Stimulated activated CD4-positive, alpha-beta T cell treated with anti-CD3 and anti-CD28 coated beads, Interleukin-15, amount 100 ng/mL, for 24 hours (primary cell): ENCODE measurements around the gene TRAF3IP3.
A peak's percentile ranks its signal among the peaks of the same experiment; 100 is the strongest.

Experiments
- DNase-seq: peaks from one replicate; pipeline ENCODE4 v3.0.0-alpha.2; 2020

TRAF3IP3 gene

DNA sequence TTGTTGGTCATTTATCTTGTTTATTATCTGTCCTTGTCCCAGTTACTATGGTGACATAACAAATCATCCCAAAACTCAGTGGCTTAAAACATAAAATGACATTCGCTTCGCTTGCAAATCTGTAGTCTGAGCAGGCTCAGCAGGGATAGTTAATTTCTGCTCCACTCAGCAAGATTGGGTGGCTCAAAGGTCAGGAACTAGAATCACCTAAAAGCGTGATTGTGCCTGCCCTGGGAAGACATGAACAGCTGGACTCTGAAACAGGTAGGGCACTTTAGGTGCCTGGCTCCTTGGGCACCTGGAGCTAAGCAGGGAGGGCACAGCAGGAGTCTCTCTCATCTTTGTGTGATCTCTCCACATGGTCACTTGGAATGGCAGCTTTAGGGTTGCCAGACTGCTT, 14.7 kb upstream of the TRAF3IP3 start:
- DNase-seq = no peak

DNA sequence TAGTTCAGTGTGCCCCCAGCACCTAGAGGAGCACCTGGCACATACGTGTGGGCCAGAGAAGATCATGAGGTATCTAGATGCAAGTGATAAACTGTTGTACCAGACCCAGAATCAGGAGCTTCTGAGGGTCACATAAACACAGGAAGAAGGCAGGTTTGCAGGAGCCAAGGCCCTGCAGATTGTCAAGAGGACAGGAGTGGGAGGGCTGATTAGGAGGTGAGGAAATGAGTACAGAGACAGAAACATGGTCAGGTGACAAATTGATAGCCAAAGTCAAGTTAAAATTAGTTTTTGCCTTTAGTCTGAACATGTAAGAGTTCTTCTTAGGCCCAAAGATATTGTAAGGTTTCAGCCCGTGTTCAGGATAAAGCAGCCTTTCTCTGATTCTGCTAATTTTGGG, 14.0 kb upstream of the TRAF3IP3 start:
- DNase-seq = no peak

DNA sequence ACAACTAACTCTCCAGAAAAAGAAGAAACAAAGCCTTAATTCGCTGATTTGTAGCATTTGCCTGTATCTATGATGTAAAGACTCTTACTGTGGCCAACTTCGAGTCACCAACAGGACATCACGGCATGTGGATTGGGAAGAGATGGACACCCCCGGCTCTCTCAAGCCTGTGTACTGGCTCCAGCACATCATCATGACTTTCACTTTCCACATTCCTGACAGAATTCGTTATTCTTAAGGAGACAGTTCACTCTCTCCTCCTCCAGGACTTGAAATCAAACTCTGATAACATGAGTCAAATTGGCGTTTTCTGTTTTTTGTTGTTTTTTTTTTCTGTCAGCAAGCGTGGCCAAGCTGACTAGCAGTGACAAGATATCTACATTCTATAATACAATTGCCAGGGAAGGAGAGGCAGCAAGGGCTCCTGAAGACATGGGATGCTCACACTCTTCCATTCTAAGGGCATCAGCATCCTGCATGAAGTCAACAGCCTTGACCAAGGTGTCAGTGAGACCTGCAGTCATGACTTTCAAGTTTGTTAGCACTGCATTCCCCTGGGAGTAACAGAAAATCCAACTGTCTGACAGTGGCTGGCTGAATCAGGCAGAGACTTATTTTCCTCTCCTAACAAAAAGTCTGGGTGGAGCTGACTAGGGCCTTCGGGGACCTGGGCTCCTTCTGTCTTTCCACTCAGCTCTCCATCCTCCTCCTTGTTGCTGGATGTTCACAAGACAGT, 13.3 kb upstream of the TRAF3IP3 start:
- DNase-seq = no peak

GRCh38 chr1:209743145-209743482, 12.7 kb upstream of the TRAF3IP3 start:
- DNase-seq = no peak

GRCh38 chr1:209746451-209747165, 9.2 kb upstream of the TRAF3IP3 start:
- no peak for DNase-seq

GRCh38 chr1:209747580-209748262, 8.1 kb upstream of the TRAF3IP3 start:
- DNase-seq = peak; percentile 93

DNA sequence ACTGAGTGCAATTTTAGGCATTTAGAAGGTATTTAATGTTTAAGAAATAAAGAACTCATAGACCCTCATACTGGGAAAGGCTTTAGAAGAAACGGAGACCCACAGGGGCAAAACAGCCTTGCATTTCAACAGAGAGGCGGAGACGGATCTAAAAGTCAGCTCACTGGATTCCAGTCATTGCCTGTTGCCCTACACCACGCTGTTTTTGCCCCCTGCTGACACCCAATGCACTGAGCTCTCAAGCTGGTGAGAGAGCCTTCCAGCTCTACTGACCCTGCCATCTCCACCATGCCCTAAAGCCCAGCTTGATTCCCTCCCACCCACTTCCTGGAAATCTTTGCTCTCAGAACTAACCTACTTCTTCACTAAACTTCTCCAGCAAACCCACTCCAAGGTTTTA, 7.2 kb upstream of the TRAF3IP3 start:
- no peak for DNase-seq

GRCh38 chr1:209749205-209749604, 6.6 kb upstream of the TRAF3IP3 start:
- no peak for DNase-seq

DNA sequence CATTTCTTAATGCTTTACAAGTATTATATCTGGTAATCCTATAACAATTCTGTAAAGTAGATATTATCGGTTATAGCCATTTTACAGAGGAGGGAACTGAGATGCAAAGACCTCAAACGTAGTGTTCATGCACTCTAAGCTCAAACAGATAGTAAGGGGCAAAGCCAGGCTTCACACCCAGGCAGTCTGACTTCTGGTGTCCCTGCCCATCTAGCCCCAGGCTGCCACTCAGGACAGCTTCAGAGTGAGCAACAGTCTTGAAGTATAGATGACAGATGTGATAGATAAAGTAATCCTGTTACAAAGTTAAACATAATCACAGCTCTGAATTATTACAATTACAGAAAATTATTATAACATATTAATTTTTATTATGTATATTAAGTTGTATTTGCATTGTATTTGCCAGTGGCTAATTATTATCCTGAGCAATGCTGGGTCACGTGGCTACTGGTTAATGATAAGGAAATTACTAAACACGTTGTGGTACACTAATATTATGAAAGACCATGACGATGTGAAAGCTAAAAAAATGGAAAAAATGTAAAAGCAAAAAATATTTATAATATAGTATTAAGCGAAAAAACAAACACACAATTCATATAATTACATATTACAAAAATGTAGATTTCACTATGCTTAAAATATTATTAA, 6.1 kb upstream of the TRAF3IP3 start:
- no peak for DNase-seq

DNA sequence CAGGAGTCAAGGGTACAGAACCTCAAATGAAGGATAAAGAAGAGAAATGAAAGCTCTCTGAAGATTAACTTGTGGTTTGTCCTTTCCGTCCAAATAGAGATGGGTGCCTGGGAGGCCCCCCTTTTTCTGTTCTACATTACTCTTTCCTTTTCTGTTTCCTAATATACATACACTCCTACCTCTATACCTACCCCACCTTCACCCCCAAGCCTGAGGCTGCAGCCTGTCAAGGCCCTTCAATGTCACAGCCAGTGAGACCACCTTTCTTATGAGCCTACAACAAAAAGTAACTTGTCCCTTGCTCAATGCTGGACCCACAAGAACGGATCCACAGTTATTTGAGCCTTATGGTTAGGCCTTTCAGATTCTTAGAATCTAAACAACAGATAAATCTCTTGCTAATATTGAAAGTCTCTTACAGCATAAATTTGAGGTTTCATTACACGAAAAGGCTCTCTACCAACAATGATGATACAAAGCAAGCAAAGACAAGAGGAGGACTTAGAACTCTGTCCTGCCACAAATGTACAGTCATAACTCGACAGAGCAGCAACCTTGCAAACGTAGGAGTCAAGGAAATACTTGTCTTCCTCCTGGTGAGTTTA, 4.1 kb upstream of the TRAF3IP3 start:
- peak; percentile 52 for DNase-seq

DNA sequence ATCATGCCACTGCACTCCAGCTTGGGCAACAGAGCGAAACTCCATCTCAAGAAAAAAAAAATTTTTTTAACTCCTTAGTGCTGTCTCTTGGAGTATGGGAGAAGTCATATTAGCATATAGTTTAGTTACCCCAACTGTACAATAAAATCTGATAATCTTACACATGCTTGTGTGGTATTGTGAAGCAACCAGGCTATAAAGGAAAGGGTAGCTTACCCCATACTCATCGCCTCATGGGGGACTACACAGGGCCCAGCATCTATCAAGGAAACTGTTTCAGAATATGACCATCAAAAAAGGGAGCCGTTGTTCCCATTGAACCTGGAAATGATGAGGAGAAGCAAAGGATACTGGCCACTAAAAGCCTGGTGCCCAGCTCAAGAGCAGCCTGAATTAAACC, 3.0 kb upstream of the TRAF3IP3 start:
- DNase-seq = no peak

- DNase-seq = no peak
Observed at GRCh38 chr1:209755256-209755655, 597 bp upstream of the TRAF3IP3 start.

GRCh38 chr1:209756615-209757445, 977 bp downstream of the TRAF3IP3 start:
- DNase-seq = peak; percentile 49

GRCh38 chr1:209758400-209758799, 2.5 kb downstream of the TRAF3IP3 start:
- no peak for DNase-seq

DNA sequence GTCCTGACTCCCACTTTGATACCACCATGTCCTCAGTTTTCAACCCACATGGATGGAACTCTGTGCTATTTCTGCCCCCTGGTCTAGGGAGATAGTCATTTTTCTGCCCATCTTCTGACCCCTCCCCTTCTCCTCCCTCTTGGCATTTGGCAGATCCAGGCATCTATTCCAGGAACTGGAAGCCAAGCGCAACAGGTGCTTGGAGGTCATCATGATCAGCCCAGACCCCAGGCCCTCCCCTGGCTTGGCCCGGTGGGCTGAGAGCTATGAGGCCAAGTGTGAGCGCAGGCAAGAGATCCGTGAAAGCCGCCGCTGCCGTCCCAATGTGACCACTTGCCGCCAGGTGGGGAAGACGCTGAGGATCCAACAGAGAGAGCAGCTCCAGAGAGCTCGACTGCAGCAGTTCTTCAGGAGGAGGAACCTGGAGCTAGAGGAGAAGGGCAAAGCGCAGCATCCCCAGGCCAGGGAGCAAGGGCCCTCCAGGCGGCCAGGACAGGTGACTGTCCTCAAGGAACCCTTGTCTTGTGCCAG, 4.0 kb downstream of the TRAF3IP3 start:
- no peak for DNase-seq

GRCh38 chr1:209761011-209761635, 5.3 kb downstream of the TRAF3IP3 start:
- no peak for DNase-seq

DNA sequence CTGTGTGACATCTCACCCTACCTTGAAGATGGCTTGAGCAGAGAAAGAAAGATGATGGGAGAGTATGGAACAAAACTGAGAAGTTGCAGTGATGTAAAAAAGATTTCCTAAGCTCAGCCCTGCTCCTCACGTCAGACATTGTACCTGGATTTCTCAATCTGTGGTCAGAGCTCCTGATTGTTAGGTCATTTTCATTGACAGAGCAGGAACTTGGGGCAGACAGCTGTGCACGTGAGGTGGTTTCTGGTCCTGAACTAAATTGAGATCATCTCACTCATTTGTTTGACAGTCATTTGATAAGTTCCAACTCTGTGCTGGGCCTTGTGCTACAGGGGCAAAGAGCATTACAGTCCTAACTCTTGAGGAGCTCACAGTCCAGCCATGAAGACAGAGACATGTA, 10.2 kb downstream of the TRAF3IP3 start:
- no peak for DNase-seq

DNA sequence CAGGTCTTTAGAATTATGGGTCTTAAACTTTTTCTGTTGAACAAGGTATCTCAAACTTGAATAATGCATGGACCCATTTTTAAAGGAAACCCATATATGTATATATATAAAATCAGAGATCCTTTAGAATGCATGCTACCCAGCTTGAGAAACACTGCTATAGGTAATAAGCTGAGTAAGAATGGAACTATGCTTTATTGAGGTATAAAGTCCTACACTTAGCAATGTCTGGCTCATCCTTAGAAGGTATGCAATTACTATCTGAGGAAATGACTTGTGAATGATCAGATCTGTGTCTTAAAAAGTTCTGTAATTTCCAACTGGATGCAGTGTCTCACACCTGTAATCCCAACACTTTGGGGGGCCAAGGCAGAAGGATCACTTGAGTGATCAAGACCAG, 11.2 kb downstream of the TRAF3IP3 start:
- no peak for DNase-seq

DNA sequence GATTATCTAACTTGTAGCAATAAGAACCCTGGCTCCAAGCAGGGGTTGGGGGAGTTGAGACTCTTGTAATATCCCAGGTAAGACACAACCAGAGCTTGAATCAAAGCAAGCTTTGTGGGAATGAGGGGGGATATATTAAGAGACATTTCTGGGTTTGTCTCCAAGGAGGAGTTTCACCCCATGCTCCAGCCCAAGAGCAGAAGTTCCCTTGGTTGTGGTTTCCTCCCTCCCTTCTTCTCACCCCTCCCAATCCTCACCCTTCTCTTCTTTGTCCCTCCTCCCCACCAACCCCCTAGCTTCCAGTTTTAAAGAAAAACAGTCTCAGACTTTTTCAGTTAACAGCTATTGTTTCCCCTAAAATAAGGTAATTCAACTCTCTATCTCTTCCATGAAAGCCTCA, 11.9 kb downstream of the TRAF3IP3 start:
- no peak for DNase-seq

DNA sequence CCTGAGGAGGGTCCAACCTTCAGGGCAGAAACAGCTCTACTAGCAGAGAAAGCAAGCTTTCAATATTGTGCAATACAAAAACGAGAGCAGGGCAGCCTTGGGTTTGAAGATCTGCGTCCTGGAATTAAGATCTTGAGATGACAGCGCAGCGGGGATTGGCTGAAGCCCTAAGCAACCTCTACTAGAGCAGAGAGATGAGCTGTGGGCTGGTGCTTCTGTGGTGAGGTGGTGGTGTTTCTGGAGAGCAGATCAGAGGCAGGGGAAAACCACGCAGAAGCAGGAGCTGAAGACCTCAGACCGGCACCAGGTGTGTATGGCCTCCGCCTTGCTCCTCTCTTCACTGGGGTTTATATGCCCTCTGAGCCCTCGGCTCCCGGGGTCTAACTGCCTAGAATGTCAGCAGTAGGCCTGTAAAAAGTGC, 12.5 kb downstream of the TRAF3IP3 start:
- peak; percentile 91 for DNase-seq

DNA sequence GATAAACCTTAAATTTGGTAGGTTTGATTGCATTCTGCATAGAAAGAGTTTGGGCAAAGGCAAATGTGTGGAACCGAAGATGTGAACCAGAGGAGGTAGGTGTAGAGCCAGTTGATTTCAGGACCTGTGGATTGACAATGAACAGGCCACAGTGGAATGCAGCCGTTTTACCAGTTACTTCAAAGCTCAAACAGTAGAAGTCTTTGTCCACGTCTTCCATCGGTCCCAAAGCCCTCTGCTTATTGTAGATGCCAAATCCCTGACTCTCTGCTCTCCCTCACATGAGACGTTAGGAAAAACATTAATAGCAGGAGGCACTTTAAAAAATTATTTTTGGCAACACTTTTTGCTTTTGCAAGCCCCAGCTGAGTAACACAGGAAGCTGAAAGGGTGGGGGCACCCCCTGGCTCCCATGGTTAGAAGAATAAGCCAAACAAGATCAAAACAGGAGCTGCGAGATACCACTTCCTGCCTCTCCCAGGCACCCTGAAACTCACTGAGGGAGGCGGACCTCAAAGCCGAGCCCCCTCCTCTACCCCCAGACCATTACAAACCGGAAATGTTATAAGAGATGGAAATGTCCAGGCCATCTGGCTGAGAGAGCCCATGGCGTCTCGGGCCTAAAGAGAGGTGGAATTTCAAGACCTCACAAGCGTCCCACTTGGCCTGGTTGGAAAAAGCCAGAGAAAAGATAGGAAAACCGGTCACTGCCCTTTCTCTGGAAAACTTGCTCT, 13.5 kb downstream of the TRAF3IP3 start:
- peak; percentile 86 for DNase-seq
